GM21447 (cell line): ENCODE results near the gene SENP6.
"Not testable (repeated sequence)": the region's sequence is repeated elsewhere in the genome, so short reads cannot be mapped to it uniquely, and the experiment has no call there.

Experiments
- ATAC-seq: cut with Tn5 transposase; IDR thresholded peaks from one replicate; pipeline ENCODE4 v1.9.1; 2021; ENCODE audit not compliant: unreplicated experiment

SENP6 gene, protein sequence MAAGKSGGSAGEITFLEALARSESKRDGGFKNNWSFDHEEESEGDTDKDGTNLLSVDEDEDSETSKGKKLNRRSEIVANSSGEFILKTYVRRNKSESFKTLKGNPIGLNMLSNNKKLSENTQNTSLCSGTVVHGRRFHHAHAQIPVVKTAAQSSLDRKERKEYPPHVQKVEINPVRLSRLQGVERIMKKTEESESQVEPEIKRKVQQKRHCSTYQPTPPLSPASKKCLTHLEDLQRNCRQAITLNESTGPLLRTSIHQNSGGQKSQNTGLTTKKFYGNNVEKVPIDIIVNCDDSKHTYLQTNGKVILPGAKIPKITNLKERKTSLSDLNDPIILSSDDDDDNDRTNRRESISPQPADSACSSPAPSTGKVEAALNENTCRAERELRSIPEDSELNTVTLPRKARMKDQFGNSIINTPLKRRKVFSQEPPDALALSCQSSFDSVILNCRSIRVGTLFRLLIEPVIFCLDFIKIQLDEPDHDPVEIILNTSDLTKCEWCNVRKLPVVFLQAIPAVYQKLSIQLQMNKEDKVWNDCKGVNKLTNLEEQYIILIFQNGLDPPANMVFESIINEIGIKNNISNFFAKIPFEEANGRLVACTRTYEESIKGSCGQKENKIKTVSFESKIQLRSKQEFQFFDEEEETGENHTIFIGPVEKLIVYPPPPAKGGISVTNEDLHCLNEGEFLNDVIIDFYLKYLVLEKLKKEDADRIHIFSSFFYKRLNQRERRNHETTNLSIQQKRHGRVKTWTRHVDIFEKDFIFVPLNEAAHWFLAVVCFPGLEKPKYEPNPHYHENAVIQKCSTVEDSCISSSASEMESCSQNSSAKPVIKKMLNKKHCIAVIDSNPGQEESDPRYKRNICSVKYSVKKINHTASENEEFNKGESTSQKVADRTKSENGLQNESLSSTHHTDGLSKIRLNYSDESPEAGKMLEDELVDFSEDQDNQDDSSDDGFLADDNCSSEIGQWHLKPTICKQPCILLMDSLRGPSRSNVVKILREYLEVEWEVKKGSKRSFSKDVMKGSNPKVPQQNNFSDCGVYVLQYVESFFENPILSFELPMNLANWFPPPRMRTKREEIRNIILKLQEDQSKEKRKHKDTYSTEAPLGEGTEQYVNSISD

DNA sequence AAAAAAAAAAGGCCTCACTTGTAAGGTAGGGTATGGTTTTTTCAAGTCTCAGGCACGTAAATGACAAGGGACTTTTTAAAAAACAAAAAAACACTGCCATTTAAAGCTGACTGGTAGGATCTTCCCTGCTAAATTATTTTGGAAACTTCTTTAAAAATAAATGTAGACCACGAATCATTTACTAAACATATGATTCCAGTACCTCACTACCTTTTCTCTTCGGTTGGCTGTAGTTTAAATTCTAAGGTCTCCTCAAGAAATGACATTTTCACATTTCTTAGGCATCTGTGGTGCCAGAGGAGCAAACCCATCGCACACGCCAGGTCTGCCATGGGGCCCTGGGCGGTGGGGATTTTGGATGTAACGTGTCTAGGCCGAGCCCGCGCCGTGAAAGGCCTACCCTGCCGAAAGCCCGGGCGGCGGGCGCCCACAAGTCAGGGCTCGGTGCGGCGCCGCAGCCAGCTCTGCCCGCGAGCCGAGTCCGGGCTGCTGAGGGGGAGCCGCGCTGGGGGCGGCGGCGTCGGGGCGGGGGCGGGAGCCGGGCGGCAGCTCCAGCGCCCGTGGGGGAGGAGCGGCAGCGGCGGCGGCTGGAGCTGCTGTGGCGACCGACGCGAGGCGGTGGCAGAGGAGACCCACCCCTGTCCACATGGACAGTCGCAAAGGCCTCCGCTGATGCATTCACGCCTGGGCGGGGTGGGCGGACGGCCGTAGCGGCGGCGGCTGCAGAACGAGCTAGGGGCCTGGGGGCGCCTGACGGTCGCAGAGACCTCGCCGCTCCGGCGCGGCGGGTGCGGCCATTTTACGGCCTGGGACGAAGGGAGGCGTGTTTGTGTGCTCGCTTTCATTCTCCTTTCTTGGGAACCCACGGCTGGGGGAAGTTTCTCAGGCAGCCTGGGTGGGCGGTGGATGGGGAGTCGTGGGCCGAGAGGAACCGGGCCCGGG lies at the start of gene SENP6:
Gene SENP6, plus strand, starts transcription at position 577 of the 942 bp plus-strand sequence. CDS start 645 bp downstream, outside the sequence.
- peak; percentile 67 for ATAC-seq

DNA sequence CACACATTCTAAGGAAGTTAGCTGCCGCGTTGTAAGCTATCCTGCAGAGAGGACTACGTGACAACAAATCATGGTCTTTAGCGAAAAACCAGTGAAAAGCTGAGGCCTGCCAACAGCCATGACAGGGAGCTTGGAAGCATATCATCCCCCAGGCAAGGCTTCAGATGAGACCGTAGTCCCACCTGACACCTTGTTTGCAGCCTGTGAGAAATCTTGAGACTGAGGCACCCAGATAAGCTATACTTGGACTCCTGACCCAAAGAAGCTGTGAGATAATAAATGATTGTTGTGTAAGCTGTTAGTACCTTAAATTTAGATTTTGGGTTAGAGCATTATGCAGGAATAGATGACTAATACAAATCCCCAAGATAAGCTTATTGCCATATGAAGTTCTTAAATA lies 45.4 kb upstream of the SENP6 start:
- no peak for ATAC-seq

DNA sequence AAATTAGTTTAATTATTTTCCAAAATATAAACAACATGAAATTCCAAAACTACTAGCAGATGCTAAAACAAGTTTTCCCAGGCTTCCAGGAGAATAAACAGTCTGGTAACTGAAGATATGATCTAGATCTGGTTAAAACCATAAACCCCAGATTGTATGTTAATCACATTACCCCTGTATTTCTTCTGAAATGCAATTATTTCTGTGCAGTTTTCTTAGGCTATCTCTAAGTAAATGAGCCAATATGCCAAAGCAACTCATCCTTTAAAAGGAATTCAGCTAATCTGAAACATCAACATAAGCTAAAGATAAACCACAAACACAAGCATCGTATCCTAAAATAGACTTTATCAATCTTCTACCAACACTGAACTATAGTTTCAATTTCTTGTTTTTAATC lies 44.6 kb upstream of the SENP6 start:
- ATAC-seq = no peak

DNA sequence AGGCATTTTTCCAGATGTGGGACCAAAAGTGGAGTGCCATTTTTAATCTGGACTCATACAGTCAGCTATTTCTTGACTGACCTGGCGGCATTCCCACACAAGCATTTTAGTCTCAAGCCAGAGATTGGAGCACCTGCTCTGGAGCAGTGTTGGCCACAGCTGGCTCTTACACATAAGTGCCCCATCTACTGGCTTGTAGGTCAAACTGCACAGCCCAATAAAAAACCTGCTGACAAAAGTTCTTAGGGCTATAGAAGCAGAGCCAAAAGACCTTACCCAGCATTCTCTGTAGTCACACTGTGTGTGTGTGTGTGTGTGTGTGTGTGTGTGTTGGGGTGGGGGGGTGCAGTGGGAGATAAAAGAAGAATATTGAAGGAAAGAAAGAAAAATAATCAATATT lies 38.6 kb upstream of the SENP6 start:
- peak; percentile 82 for ATAC-seq

DNA sequence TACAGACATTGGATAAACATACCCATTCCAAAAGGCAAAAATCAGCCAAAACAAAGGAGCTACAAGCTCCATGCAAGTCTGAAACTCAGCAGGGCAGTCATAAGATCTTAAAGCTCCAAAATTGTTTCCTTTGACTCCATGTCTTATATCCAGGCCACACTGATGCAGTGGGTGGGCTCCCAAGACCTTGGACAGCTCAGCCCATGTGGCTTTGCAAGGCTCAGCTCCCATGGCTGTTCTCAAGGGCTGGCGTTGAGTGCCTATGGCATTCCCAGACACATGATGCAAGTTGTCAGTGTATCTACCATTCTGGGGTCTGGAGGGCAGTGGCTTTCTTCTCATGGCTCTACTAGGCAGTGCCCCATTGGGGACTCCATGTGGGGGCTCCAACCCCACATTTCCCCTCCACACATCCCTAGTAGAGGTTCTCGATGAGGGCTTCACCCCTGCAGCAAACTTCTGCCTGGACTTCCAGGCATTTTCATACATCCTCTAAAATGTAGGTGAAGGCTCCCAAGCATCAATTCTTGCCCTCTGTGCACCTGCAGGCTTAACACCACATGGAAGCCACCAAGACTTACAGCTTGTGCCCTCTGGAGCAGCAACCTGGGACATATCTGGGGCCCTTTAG lies 35.4 kb upstream of the SENP6 start:
- ATAC-seq = no peak

DNA sequence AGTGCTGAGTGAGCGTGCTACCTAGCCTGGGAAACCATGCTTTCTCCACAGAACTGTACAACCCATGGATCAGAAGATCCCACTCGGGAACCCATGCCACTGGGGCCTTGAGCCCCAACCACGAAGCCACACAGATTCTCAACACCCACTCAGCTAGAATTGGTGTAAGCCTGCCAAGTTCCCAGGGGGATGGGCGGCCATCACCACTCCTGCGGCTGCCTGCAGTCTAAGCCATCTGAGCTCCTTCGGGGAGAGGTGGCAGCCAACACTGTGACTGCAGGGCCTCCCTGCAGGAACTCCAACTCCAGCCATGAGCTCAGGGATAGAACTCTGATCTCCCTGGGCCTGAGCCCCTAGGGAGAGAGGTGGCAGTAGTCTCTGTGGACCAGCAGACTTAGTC lies 33.6 kb upstream of the SENP6 start:
- ATAC-seq = no peak

DNA sequence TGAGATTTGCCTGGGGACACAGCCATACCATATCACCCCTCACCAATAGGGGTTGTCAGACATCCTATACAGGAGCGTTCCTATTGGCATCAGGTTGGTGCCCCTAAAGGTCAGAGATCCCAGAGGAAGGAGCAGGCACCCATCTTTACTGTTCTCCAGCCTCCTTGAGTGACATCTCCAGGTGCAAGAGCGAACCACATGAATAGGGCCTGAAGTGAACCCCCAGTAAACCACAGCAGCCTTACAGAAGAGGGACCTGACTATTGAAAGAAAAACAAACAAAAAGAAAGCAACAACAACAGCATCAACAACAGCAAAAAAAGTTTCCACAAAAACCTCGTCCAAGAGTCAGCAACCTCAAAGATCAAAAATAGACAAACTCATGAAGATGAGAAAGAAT lies 32.7 kb upstream of the SENP6 start:
- no peak for ATAC-seq

DNA sequence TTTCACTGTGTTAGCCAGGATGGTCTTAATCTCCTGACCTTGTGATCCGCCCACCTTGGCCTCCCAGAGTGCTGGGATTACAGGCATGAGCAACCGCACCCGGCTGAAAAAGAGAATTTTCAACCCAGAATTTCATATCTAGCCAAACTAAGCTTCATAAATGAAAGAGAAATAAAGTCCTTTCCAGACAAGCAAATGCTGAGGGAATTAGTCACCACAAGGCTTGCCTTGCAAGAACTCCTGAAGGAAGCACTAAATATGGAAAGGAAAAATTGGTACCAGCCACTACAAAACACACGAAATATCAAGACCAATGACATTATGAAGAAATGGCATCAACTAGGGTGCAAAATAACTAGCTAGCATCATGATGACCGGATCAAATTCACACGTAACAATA lies 31.0 kb upstream of the SENP6 start:
- ATAC-seq = not testable (repeated sequence)

DNA sequence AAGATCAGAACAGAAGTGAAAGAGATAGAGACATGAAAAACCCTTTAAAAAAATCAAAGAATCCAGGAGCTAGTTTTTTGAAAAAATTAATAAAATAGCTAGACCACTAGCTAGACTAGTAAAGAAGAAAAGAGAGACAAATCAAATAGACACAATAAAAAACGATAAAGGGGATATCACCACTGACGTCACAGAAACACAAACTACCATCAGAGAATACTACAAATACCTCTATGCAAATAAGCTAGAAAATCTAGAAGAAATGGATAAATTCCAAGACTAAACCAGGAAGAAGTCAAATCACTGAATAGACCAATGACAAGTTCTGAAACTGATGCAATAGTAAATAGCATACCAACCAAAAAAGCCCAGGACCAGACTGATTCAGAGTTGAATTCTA lies 29.6 kb upstream of the SENP6 start:
- ATAC-seq = no peak

DNA sequence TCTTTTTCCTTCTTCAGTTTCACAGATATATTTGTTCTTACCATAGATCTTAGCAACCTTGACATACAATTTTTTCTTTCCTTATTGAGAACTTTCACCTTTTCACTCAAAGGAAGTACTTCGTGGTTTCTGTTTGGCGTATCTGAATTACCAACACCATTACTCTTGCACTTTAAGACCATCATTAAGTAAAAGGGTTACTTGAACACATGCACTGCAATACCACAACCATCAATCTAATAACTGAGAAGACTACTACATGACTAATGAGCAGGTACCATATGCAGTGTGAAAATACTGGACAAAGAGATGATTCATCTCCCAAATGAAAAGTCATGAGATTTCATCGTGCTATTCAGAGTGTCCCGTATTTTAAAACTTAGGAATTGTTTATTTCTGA lies 21.7 kb upstream of the SENP6 start:
- peak; percentile 80 for ATAC-seq

DNA sequence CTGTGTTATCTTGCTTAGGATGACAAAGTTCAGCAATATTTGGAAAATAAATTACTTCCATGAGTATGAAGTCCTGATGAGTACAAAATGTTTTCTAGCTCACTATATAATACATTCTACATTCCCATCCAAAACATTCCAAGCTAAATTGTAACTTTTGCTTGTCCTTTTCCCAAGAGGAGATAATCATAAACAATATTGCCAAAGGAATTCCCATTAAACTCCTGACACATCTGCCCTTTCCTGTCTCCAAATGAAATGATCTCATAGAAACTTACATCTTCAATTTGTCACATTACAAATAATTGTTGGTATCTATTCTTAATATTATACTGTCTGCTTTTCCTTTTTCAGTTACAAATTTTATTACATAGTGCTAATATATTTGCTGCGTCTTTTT lies 20.4 kb upstream of the SENP6 start:
- ATAC-seq = no peak

DNA sequence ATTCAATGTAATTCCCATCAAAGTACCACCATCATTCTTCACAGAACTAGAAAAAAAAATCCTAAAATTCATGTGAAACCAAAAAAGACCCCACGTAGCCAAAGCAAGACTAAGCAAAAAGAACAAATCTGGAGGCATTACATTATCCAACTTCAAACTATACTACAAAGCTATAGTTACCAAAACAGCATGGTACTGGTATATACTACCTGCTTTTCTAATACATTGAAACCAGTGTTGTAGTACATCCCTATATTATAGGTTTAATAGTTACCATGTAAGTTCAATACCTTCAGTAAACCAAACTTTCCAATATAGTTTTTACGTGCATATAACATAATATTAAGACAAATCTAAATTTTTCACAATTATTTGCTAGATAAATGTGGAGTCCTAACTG lies 17.1 kb upstream of the SENP6 start:
- not testable (repeated sequence) for ATAC-seq

DNA sequence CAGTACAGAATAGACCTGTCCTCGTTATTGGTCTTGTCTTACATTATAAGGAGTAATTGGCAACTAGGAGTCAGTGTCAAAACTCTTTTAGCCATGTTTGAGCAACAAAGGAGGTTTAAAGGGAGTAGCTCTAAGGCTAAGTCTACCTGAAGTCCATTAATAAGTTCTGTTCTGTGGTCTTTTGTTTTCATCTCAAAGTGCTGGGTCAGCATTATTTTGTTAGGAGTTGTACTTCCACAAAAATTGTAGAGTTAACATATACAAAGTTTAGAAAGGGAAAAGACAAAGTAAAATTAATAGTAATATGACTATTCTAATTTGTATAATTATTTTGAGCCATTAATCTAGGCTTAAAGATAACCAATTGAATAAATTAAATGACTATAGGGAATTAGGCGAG lies 12.7 kb upstream of the SENP6 start:
- ATAC-seq = no peak

DNA sequence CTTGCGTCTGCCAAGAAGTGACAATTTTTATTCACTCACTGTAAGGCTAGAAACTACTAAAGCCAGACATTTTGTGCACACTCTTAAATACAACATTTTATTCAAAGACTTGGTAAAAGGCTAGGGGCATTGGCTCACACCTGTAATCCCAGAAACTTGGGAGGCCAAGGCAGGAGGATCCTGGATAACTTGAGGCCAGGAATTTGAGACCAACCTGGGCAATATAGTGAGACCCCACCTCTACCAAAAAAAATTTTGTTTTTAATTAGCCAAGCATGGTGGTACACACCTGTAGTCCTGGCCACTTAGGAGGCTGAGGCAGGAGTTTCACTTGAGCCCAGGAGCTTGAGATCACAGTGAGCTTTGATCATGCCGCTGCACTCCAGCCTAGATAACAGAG lies 11.3 kb upstream of the SENP6 start:
- ATAC-seq = no peak

DNA sequence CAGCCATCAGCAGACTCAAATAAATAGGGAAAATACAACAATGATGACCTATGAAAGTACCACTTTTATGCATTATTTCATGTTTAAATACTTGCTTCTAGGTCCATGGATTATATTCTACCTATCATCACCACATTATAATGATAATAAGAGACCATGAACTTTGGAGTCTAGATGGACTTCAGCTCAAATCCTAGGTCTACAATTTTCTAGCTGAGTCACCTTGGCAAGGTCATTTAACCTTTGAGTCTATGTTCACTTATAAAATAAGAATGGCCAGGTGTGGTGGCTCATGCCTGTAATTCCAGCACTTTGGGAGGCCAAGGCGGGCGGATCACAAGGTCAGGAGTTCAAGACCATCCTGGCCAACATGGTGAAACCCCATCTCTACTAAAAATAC lies 5.3 kb upstream of the SENP6 start:
- ATAC-seq = not testable (repeated sequence)

DNA sequence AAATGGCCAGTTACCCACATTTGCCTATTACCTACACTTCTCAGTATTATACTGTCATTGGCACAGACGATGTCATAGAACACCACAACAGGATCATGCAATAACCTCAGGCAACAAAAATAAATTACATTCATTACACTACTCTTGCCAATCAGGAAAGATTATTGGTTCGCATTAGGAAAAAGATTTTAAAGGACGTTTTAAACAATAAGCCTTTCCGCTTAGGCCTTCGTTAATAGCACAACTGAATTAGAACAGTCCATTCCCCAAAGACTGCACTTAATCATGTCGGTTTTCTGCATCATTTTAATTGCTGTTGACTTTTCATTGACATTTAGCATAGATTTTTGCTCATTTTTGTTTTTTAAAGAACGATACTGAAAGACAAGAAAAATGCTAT lies 912 bp upstream of the SENP6 start:
- no peak for ATAC-seq

DNA sequence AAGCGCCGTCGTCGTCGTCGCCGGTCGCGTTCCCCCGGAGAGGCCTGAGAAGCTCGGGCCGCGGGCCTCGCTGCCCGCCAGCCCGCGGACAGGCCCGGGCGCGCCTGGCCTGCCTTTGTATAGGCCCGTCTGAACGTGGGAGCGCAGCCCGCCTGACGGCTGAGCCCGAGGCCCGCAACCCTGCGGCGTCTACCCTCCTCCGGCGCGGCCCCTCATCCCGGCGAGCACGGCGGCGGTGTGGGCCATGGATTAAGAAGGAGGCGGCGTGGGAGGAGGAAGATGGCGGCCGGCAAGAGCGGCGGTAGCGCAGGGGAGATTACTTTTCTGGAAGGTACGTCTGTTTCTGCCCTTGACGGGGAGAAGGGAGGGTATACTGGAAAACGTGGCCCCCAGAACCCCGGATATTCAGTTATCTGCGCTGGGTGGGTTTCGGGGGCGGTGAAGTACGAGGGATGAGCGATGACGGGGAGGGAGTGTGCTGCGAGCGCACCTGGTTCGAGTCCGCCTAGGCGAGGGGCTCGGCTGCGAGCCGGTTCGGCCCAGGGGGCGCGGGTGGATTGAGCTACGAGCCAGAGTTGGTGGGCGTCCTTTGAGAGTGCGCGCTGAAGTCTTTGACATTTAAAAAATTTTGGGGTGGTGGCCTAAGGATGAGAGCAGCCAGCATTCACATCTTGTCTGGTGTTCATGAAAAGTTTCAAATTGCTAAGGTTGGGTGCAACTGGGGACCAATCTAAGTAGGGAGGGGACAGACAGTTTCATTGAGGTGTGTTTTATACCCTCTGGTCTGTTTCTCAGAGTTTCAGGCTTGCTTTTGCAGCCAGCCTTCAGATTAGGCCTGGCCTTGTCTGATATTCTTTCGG lies 796 bp downstream of the SENP6 start:
- peak; percentile 39 for ATAC-seq

DNA sequence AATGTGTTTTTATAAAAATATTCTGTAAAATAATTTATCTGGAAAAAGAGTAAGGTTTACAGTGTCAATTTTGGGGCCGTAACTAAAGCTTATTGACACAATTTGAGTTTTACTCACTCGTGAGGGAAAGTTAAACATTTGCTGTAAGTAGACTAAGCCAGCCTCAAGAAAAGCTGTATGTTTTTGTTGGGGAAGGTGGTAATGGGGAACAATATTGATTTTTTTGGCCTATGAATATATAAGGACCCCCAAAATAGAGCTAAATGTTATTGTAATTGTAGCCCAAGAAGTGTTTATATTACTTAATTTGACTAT lies 1.4 kb downstream of the SENP6 start:
- ATAC-seq = no peak

DNA sequence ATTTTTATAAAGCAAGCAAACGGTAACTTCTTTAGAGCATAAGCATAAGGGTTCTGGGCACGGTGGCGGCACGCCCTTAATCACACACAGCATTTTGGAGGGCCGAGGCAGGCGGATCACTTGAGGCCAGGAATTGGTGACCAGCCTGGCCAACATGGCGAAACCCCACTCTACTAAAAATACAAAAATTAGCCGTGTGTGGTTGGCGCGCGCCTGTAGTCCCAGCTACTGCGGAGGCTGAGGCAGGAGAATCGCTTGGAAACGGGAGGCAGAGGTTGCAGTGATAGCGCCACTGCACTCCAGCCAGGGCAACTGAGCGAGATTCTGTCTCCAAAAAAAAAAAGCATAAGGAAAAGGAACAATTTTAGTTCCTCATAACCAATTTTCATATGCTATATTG lies 2.6 kb downstream of the SENP6 start:
- ATAC-seq = no peak
